GM23338 (cell line): ENCODE results near the gene RAVER1. TPM values are rescaled to one million over a fixed set of nuclear protein-coding genes. Genes with fewer than 3 reads are reported as not detected.

Experiments used
- ATAC-seq: fragments of 200-7000 bp; cut with Tn5 transposase; 3 replicates; pipeline ENCODE4 v1.9.1; 2020
- DNase-seq: peaks from one replicate; pipeline ENCODE4 v3.0.0-alpha.2; 2015; ENCODE audit warnings: low spot score
- H2AFZ ChIP-seq: fragments of 200-600 bp; sonication (generic); 2 replicates; pipeline ENCODE4 v1.8.0; 2016; ENCODE audit warnings: antibody characterized with exemption, mild to moderate bottlenecking, moderate library complexity
- H3F3A ChIP-seq: fragments of 200-600 bp; sonication (generic); replicated peaks from 2 replicates; pipeline ENCODE4 v1.8.0; 2017; ENCODE audit warnings: antibody characterized with exemption, mixed run types, low read depth
- H3K27ac ChIP-seq: fragments of 200-600 bp; sonication (generic); 2 replicates; pipeline ENCODE4 v1.6.1; 2016; ENCODE audit warnings: low read depth
- H3K27me3 ChIP-seq: fragments of 200-600 bp; sonication (generic); 2 replicates; pipeline ENCODE4 v1.8.0; 2016; ENCODE audit warnings: mild to moderate bottlenecking, mixed run types, moderate library complexity; ENCODE audit not compliant: insufficient read depth
- H3K36me3 ChIP-seq: fragments of 200-600 bp; sonication (generic); 2 replicates; pipeline ENCODE4 v1.8.0; 2016; ENCODE audit warnings: mild to moderate bottlenecking; ENCODE audit not compliant: insufficient read depth
- H3K4me1 ChIP-seq: fragments of 200-600 bp; sonication (generic); 2 replicates; pipeline ENCODE4 v1.8.0; 2016; ENCODE audit warnings: mild to moderate bottlenecking, moderate library complexity; ENCODE audit not compliant: insufficient read depth
- H3K4me2 ChIP-seq: fragments of 200-600 bp; sonication (generic); 2 replicates; pipeline ENCODE4 v1.7.1; 2017; ENCODE audit warnings: mixed run types
- H3K4me3 ChIP-seq: fragments of 200-600 bp; sonication (generic); 2 replicates; pipeline ENCODE4 v1.6.1; 2016; ENCODE audit warnings: mixed run types
- H3K79me2 ChIP-seq: fragments of 200-600 bp; sonication (generic); replicated peaks from 2 replicates; pipeline ENCODE4 v1.8.0; 2017; ENCODE audit warnings: mild to moderate bottlenecking; ENCODE audit not compliant: insufficient read depth
- H3K9me2 ChIP-seq: fragments of 200-600 bp; sonication (generic); 2 replicates; pipeline ENCODE4 v1.8.0; 2017; ENCODE audit not compliant: insufficient read depth
- H4K20me1 ChIP-seq: fragments of 200-600 bp; sonication (generic); replicated peaks from 2 replicates; pipeline ENCODE4 v1.8.0; 2017; ENCODE audit warnings: mild to moderate bottlenecking; ENCODE audit not compliant: insufficient read depth
- H3K27ac Mint-ChIP-seq: 2 replicates; pipeline ENCODE4 v1.8.0; 2020; ENCODE audit warnings: inconsistent platforms, mild to moderate bottlenecking, moderate library complexity, mixed read lengths
- H3K27me3 Mint-ChIP-seq: 3 replicates; pipeline ENCODE4 v1.8.0; 2022; ENCODE audit warnings: low read depth, mild to moderate bottlenecking, moderate library complexity, mixed read lengths, inconsistent platforms; ENCODE audit not compliant: insufficient read depth, poor library complexity
- H3K36me3 Mint-ChIP-seq: 3 replicates; pipeline ENCODE4 v1.8.0; 2021; ENCODE audit warnings: low read depth, mild to moderate bottlenecking, inconsistent platforms, moderate library complexity, mixed read lengths
- H3K4me1 Mint-ChIP-seq: 3 replicates; pipeline ENCODE4 v1.8.0; 2020; ENCODE audit warnings: mild to moderate bottlenecking, inconsistent platforms, mixed read lengths
- H3K4me3 Mint-ChIP-seq: 3 replicates; pipeline ENCODE4 v1.8.0; 2021; ENCODE audit warnings: moderate library complexity, mild to moderate bottlenecking, inconsistent platforms, mixed read lengths
- H3K9me3 Mint-ChIP-seq: 3 replicates; pipeline ENCODE4 v1.8.0; 2020; ENCODE audit warnings: moderate library complexity, mild to moderate bottlenecking, inconsistent platforms, mixed read lengths
- CREB1 ChIP-seq: fragments of 250-450 bp; sonication (Bioruptor Pico); IDR thresholded peaks from 2 replicates; pipeline ENCODE4 v1.5.0; 2020; ENCODE audit warnings: low read depth, mild to moderate bottlenecking, moderate library complexity
- ETS1 ChIP-seq: IDR thresholded peaks from 2 replicates; pipeline ENCODE4 v1.6.1; 2016; ENCODE audit warnings: antibody characterized with exemption
- JUNB ChIP-seq: IDR thresholded peaks from one replicate; pipeline ENCODE4 v1.6.1; 2016; ENCODE audit warnings: antibody characterized with exemption; ENCODE audit not compliant: unreplicated experiment
- NANOG ChIP-seq: IDR thresholded peaks from 2 replicates; pipeline ENCODE4 v1.6.1; 2016; ENCODE audit warnings: antibody characterized with exemption, borderline replicate concordance
- POLR2AphosphoS5 ChIP-seq: IDR thresholded peaks from 2 replicates; pipeline ENCODE4 v1.6.1; 2016; ENCODE audit warnings: antibody characterized with exemption, low read depth
- REST ChIP-seq: IDR thresholded peaks from one replicate; pipeline ENCODE4 v1.6.1; 2018; ENCODE audit warnings: antibody characterized with exemption; ENCODE audit not compliant: unreplicated experiment
- STAT1 ChIP-seq: IDR thresholded peaks from one replicate; pipeline ENCODE4 v1.6.1; 2016; ENCODE audit warnings: antibody characterized with exemption; ENCODE audit not compliant: unreplicated experiment
- ZNF331 ChIP-seq: fragments of 250-450 bp; sonication (Bioruptor Pico); IDR thresholded peaks from 2 replicates; pipeline ENCODE4 v1.5.0; 2020; ENCODE audit warnings: low read depth, mild to moderate bottlenecking, moderate library complexity
- ZNF462 ChIP-seq: fragments of 250-450 bp; sonication (Bioruptor Pico); IDR thresholded peaks from 2 replicates; pipeline ENCODE4 v1.5.0; 2020; ENCODE audit warnings: mild to moderate bottlenecking, moderate library complexity
- polyA plus RNA-seq: library from polyadenylated mRNA; unstranded; fragments of >200 nt; fragmentation: Nextera tagmentation; extraction: Ambion mirVana; gene quantifications from 2 replicates; pipeline ENCODE4 v1.2.1, GENCODE V29; 2016
- total RNA-seq: library from RNA; depleted of rRNA; stranded (reverse); fragments of >200 nt; shearing (Covaris generic); gene quantifications from 2 replicates; pipeline ENCODE4 v1.2.3, GENCODE V29; 2014

RAVER1 gene
- total and polyA plus RNA-seq, 2 experiments from 2014 or later: 25.5 to 88.3 TPM

GRCh38 chr19:10284960-10285278 lies 48.4 kb downstream of the RAVER1 start:
- peaks cover 8% of the 10 kb centered on the region; the same call in 2 of the 3 replicates for H3K36me3 Mint-ChIP-seq
- Histone ChIP-seq H3K9me2 (no peaks in the 10 kb centered on the region), H3K79me2 (no peaks in the 10 kb centered on the region), H4K20me1 (no peaks in the 10 kb centered on the region; the same call in none of the 2 replicates), H3F3A (peaks cover 7% of the 10 kb centered on the region; the same call in 1 of the 2 replicates), H2AFZ (no peak overlapping the region), H3K27ac (no peak overlapping the region), H3K27me3 (peaks cover 41% of the 10 kb centered on the region), H3K4me2 (no peak overlapping the region), H3K4me3 (no peak overlapping the region), H3K36me3 (no peaks in the 10 kb centered on the region), H3K4me1 (peaks cover 11% of the 10 kb centered on the region; the same call in 1 of the 2 replicates)
- H3K4me3 Mint-ChIP-seq: no peak overlapping the region
- H3K27me3 Mint-ChIP-seq: peaks cover 39% of the 10 kb centered on the region
- TF ChIP-seq POLR2AphosphoS5: no peak
- no peak for TF ChIP-seq NANOG
- TF ChIP-seq CREB1 (CRISPR knock-in tag): no peak
- no peak for TF ChIP-seq ETS1
- TF ChIP-seq REST: no peak
- no peak for TF ChIP-seq ZNF462
- TF ChIP-seq STAT1: no peak
- TF ChIP-seq ZNF331 (CRISPR knock-in tag): no peak
- TF ChIP-seq JUNB: no peak
- ATAC-seq: no peak
- H3K4me1 Mint-ChIP-seq: peaks cover 17% of the 10 kb centered on the region; the same call in 2 of the 3 replicates
- peaks cover 3% of the 10 kb centered on the region; the same call in 1 of the 3 replicates for H3K9me3 Mint-ChIP-seq
- DNase-seq: no peak
- H3K27ac Mint-ChIP-seq: no peak overlapping the region
